Measurements from ENCODE around the gene DUSP5.

DUSP5 gene

GRCh38 chr10:110483633-110484032 lies 14.1 kb upstream of the DUSP5 start:
- no peak for DNase-seq

DNA sequence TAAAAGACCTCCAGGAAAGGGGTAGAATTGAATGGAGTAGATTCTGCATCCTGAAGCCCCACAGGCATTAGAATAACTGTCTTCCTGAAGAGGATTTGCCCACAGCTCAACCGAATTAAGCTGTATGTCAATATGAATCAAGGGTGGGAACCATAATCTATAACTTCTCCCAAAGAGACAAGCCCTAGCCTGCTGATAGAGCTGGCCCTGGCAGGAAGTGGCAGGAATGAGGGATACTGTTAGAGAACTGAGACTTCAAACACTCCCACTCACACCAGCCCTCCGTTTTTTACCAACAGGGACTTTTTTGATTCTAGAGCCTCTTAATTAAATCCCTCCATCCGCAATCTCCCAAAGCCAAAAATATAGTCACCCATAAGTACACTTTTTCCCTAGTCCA lies 12.2 kb upstream of the DUSP5 start:
- DNase-seq = no peak

DNA sequence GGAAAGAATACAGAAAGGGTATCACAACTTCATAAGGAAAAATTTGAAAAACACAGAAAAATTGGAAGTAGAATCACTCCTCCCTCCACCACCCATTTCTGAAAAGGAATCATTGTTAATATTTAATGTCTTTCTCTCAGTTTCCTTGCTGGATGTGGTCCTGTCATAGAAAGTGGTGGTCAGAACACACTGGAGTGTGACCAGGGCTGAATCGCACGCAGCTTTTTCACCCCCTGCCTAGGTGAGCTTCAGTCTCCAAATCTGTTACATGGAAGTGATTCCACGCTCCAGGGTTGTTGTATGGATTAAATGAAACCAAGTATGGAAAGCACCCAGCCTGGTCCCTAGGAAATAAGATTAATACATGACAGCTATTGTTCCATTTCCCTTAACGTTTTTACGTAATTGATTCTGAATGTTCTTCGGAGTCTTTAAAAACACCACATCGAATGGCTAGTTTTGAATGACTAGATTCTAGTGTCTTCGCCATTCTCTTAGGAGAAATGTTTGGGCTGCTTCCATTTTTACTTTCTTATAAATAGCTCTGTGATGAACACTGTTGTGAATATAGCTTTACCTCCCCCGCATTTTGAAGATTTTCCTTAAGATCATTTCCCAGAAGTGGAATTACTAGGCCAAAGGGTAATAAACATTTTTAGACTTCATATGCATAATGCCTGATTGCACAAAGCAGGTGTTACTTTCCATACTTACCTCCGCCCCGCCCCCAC lies 10.9 kb upstream of the DUSP5 start:
- no peak for DNase-seq

DNA sequence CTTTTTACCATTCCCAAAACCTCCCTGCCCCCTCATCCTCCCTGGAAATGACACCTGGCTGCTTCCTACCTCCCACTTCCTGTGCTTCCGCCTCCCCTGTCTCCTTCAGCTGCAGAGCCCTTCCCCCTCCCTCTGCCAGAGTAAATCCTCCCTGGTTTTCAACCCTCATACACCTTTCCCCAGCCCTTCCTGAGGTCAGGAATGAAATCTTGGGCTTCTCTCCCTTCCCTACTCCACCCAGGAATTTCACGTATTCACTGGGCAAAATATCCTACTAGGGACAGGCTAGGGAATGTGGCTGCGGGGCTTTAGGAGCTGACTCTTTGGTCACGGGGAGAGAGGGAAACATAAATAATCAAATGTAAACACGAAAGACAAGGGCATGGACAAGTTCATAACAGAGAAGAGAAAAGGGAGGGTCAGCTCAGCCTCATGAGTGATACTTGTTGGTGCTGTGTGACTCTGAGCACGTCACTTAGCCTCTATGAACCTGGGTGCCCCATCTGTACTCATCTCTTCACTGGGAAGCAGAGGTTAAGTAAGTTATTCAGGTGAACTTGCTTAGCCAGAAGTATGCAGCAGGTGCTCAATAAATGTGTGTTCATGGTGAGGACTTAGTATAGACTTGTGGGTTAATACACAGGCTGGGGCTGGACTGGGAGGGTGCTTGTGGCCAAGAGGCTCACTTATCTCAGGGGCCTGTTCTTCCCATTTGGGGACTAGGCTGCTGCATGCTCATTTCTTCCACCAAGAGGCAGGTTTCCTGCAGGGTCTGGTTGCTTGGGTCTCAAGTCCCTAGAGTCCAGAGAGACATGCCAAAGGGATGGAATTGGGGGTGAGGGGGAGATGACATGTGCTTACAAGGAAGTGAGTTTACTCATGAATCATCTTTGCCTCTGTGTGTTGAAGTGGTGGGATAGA lies 10.0 kb upstream of the DUSP5 start:
- no peak for DNase-seq

- DNase-seq = no peak
These were observed 9.4 kb upstream of the DUSP5 start for GRCh38 chr10:110488332-110488681.

- no peak for DNase-seq
These were observed 8.8 kb upstream of the DUSP5 start for GRCh38 chr10:110488940-110489339.

GRCh38 chr10:110490640-110491039 lies 7.1 kb upstream of the DUSP5 start:
- DNase-seq = no peak

DNA sequence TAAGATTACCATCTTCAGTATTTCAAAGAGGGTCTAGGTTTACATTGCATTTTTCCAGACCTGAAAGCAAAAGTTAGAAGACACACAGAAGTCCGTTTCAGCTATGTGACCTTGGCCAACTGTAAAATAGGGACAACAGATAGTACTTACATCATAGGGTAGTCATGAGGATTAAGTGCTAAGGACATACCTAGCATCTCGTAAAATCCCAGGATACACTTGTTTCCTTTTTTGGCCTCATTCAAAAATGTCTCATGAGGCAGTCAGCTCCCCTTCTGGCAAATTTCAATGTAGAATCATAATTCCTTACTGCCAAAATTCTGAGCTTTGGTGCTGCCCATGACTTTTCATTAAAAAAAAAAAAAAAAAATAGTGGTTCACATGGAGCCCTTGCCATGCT lies 6.4 kb upstream of the DUSP5 start:
- no peak for DNase-seq

- no peak for DNase-seq
These were observed 5.5 kb upstream of the DUSP5 start for GRCh38 chr10:110492069-110492822.

- DNase-seq = no peak
These were observed 3.8 kb upstream of the DUSP5 start for GRCh38 chr10:110493832-110494426.

DNA sequence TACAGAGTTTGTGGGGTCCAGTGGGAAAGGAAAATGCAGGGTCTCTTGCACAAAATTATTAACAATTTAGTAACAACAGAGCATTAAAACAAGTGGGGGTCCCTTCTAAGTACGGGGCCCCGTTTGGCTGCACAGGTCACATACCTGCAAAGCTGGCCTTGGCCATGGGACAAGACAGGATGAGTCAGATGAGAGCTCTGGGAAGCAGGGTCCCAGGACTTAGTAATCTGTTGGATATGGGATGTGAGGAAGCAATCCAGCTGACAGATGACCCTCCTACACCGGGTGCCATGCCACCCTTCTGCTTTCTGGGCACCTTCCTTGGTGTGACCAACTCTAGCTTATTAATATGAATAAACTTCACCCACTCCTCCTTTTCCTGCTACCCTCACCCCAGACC lies 3.2 kb upstream of the DUSP5 start:
- DNase-seq = no peak

GRCh38 chr10:110495731-110496552 lies 1.8 kb upstream of the DUSP5 start:
- DNase-seq = no peak

- DNase-seq = no peak
These were observed 912 bp upstream of the DUSP5 start for GRCh38 chr10:110496553-110497437.

GRCh38 chr10:110498087-110498981 lies 627 bp downstream of the DUSP5 start:
- no peak for DNase-seq

- peak; percentile 13 for DNase-seq
These were observed 1.5 kb downstream of the DUSP5 start for GRCh38 chr10:110498982-110499795.

GRCh38 chr10:110499796-110500514 lies 2.2 kb downstream of the DUSP5 start:
- DNase-seq = no peak

- no peak for DNase-seq
These were observed 2.8 kb downstream of the DUSP5 start for GRCh38 chr10:110500515-110500905.

- DNase-seq = peak; percentile 67
These were observed 3.6 kb downstream of the DUSP5 start for GRCh38 chr10:110501142-110501937.
